Thyroid gland (tissue), 4 donors: ENCODE results near the gene PTPRT. TPM values are rescaled to one million over a fixed set of nuclear protein-coding genes. Genes with fewer than 3 reads are reported as not detected.

Source experiments
- DNase-seq, 2 donors: peaks; one replicate each; pipeline ENCODE4 v3.0.0-alpha.2; 2019
- H3K27ac ChIP-seq, 3 donors: fragments of 200-600 bp; sonication (generic); 1 replicate in 2 of 3; 2 replicates in 1 of 3; pipeline ENCODE4 v1.5.1; 2016 to 2019; ENCODE audit warnings: mild to moderate bottlenecking in 1 of 3, moderate library complexity in 1 of 3
- H3K27me3 ChIP-seq: fragments of 200-600 bp; sonication (generic); one replicate; pipeline ENCODE4 v1.5.1; 2019
- H3K36me3 ChIP-seq, 2 donors: fragments of 200-600 bp; sonication (generic); one replicate each; pipeline ENCODE4 v1.5.1; 2016 to 2019
- H3K4me1 ChIP-seq, 2 donors: fragments of 200-600 bp; sonication (generic); one replicate each; pipeline ENCODE4 v1.5.1; 2017 to 2019
- H3K4me3 ChIP-seq, 3 donors: fragments of 200-600 bp; sonication (generic); replicated peaks in 1 of 3; 1 replicate in 2 of 3; 2 replicates in 1 of 3; pipeline ENCODE4 v1.5.1; 2016; ENCODE audit warnings: mild to moderate bottlenecking in 1 of 3
- H3K9me3 ChIP-seq: fragments of 200-600 bp; sonication (generic); one replicate; pipeline ENCODE4 v1.5.1; 2017
- POLR2A ChIP-seq, 2 donors: fragments of 450-650 bp; IDR thresholded peaks; one replicate each; pipeline ENCODE4 v1.6.1; 2017; ENCODE audit warnings: antibody characterized with exemption in 2 of 2, mild to moderate bottlenecking in 2 of 2, moderate library complexity in 1 of 2
- WGBS, 2 donors: methylation state at CpG; one replicate each; pipeline ENCODE4 v1.1.5; 2017; 5-methylcytosine and 5-hydroxymethylcytosine counted together
- intact Hi-C: fragments of 100-400 bp; cut with DNase I; formaldehyde crosslinking; loops from one replicate; pipeline ENCODE4 v1.15.1; 2023
- total RNA-seq, 4 donors: library from RNA; depleted of rRNA; stranded (reverse); fragments of >200 nt; gene quantifications; one replicate each; pipeline ENCODE4 v1.2.3, GENCODE V29; 2016
- TF ChIP-seq, protein P1 (sequence below), 6 experiments: fragments of 200-600 bp in 3 of 6; fragments of 450-650 bp in 3 of 6; sonication (generic) in 3 of 6; IDR thresholded peaks; one replicate each; pipeline ENCODE4 v1.5.1; 2016 to 2019; ENCODE audit warnings: antibody characterized with exemption in 6 of 6, mild to moderate bottlenecking in 2 of 6, inconsistent platforms in 1 of 6, moderate library complexity in 1 of 6

PTPRT gene
- total RNA-seq, 4 donors from 2014 or later = 0.11 to 0.15 TPM; not detected in 2

DNA sequence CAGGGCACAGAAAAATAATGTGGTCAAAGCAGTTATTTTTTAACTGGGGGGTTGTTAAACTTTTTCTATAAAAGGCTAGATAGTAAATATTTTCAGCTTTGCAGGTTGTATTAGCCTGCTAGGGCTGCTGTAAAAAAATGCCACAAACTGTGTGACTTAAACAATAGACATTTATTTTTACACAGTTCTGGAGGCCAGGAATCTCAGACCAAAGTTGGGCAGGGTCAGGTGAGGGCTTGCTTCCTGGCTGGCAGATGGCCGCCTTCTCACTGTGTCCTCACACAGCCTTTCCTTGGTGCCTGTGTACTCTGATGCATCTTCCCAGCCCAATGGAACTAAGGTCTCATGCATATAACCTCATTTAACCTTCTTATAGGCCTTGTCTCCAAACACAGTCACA is 294.7 kb downstream of the PTPRT start:
- no peak overlapping the region for H3K27ac ChIP-seq
- intact Hi-C loops = no loop called here
- 73 to 83% methylated on average over 1 of the region's 1 CpG for WGBS, 2 donors

GRCh38 chr20:42894483-42894882 is 295.2 kb downstream of the PTPRT start:
- Histone ChIP-seq H3K36me3 (no peaks in the 10 kb centered on the region), H3K4me1 (no peaks in the 10 kb centered on the region), H3K27me3 (no peaks in the 10 kb centered on the region), H3K9me3 (no peaks in the 10 kb centered on the region), H3K27ac (no peak overlapping the region), H3K4me3 (no peak overlapping the region)
- no peak for TF ChIP-seq POLR2A (IDR thresholded peaks at IDR 0.05)
- TF ChIP-seq, protein P1, sequence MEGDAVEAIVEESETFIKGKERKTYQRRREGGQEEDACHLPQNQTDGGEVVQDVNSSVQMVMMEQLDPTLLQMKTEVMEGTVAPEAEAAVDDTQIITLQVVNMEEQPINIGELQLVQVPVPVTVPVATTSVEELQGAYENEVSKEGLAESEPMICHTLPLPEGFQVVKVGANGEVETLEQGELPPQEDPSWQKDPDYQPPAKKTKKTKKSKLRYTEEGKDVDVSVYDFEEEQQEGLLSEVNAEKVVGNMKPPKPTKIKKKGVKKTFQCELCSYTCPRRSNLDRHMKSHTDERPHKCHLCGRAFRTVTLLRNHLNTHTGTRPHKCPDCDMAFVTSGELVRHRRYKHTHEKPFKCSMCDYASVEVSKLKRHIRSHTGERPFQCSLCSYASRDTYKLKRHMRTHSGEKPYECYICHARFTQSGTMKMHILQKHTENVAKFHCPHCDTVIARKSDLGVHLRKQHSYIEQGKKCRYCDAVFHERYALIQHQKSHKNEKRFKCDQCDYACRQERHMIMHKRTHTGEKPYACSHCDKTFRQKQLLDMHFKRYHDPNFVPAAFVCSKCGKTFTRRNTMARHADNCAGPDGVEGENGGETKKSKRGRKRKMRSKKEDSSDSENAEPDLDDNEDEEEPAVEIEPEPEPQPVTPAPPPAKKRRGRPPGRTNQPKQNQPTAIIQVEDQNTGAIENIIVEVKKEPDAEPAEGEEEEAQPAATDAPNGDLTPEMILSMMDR (IDR thresholded peaks at IDR 0.05) = no peak
- intact Hi-C loops = no loop called here
- 44 to 49% methylated on average over 3 of the region's 3 CpGs for WGBS, 2 donors
- DNase-seq = no peak

More for the DNA sequence above, 294.7 kb downstream of the PTPRT start:
- H3K4me3 ChIP-seq = no peak overlapping the region
- no peaks in the 10 kb centered on the region for H3K9me3 ChIP-seq
- no peaks in the 10 kb centered on the region for H3K4me1 ChIP-seq
- no peaks in the 10 kb centered on the region for H3K36me3 ChIP-seq
- DNase-seq = no peak
- H3K27me3 ChIP-seq = no peaks in the 10 kb centered on the region
- TF ChIP-seq POLR2A (IDR thresholded peaks at IDR 0.05) = no peak
- TF ChIP-seq, protein P1 (IDR thresholded peaks at IDR 0.05) = no peak

DNA sequence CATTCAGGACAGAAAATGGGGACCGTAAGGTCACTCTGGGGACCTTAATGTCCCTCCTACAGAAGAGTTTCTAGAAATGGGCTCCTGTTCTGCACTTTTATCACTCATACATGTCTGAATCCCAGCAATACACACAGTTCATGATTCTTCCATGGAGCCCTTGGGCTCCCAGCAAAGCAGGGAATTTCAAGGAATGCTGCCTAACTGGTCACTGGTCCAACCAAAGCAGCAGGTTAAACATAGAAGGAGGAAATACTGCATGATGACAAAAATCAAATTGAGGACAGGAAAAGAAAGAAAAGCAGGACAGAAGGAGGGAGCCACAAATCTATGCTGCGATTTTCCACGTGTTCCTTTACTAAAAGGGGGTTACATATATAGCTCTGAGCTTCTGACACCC is 300.2 kb downstream of the PTPRT start:
- no peak overlapping the region for H3K4me3 ChIP-seq
- no peaks in the 10 kb centered on the region for H3K27me3 ChIP-seq
- H3K4me1 ChIP-seq = no peaks in the 10 kb centered on the region
- TF ChIP-seq POLR2A (IDR thresholded peaks at IDR 0.05) = no peak
- TF ChIP-seq, protein P1 (IDR thresholded peaks at IDR 0.05) = no peak
- no peak overlapping the region for H3K27ac ChIP-seq
- no peaks in the 10 kb centered on the region for H3K36me3 ChIP-seq
- 82 to 88% methylated on average over 3 of the region's 3 CpGs for WGBS, 2 donors
- intact Hi-C loops = no loop called here
- no peak for DNase-seq
- H3K9me3 ChIP-seq = no peaks in the 10 kb centered on the region

GRCh38 chr20:42887281-42887680 is 302.4 kb downstream of the PTPRT start:
- intact Hi-C loops = no loop called here
- TF ChIP-seq, protein P1 (IDR thresholded peaks at IDR 0.05) = no peak
- TF ChIP-seq POLR2A (IDR thresholded peaks at IDR 0.05) = no peak
- Histone ChIP-seq H3K4me3 (no peak overlapping the region), H3K36me3 (no peaks in the 10 kb centered on the region), H3K4me1 (no peaks in the 10 kb centered on the region), H3K27me3 (no peaks in the 10 kb centered on the region), H3K27ac (no peak overlapping the region), H3K9me3 (no peaks in the 10 kb centered on the region)
- no peak for DNase-seq
- WGBS, 2 donors = 73 to 81% methylated on average over 3 of the region's 3 CpGs

- intact Hi-C loops = no loop called here
- WGBS, 2 donors = 69 to 71% methylated on average over 2 of the region's 2 CpGs
- H3K27ac ChIP-seq = no peak overlapping the region
- H3K27me3 ChIP-seq = no peaks in the 10 kb centered on the region
- H3K36me3 ChIP-seq = no peaks in the 10 kb centered on the region
- no peaks in the 10 kb centered on the region for H3K9me3 ChIP-seq
- no peak for DNase-seq
- no peaks in the 10 kb centered on the region for H3K4me1 ChIP-seq
- no peak overlapping the region for H3K4me3 ChIP-seq
- TF ChIP-seq POLR2A (IDR thresholded peaks at IDR 0.05) = no peak
- TF ChIP-seq, protein P1 (IDR thresholded peaks at IDR 0.05) = no peak
Observed at GRCh38 chr20:42886801-42887200, 302.9 kb downstream of the PTPRT start.
